AG09319 (cell line): Measurements from ENCODE around the gene FTL.

Experiments used
- DNase-seq: peaks from one replicate; pipeline ENCODE4 v3.0.0-alpha.2; 2010; ENCODE audit warnings: low read depth; ENCODE audit errors: extremely low read depth
- TF ChIP-seq, protein P1 (sequence below): IDR thresholded peaks from 2 replicates; pipeline ENCODE4 v1.5.1; 2011; ENCODE audit warnings: low read depth, mild to moderate bottlenecking, inconsistent platforms, low read length, moderate library complexity

Gene FTL

DNA sequence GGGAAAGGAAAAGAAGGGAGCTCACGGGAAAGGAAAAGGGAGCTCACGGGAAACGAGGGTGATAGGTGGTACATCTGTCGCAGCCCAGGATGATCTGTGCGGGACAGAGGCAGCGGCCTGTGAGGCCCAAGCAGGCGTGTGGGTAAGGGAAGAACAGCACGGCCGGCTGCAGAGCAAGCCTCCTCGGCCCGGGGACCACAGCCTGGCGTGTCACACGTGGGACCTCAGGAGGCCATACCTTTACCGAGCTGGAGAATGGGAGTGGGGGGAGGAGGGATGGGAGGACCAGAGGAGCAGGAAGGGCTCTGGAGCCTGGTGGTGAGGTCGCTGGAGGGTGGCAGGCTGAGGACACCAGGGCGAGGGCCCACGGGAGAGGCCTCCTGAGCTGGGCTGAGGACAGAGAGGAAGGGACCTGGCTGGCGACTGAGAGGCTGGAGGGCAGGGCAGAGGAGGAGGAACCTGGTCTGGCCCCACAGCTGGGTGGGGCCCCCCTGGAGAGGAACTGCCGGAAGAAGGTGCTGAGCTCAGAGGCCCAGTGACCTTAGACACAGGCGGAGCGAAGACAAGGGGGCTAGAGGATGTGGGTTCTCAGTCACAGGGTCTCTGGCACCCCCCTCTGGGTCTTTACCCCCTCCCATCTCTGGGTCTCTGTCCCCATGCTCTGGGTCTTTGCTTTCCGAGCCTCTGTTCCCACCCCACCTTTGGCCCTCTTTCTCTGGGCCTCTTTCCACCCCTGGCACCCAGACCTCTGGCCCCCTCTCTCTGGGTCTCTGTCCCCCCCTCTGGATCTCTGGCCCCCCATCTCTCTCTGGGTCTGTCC is 2.9 kb upstream of the FTL start:
- TF ChIP-seq, protein P1, sequence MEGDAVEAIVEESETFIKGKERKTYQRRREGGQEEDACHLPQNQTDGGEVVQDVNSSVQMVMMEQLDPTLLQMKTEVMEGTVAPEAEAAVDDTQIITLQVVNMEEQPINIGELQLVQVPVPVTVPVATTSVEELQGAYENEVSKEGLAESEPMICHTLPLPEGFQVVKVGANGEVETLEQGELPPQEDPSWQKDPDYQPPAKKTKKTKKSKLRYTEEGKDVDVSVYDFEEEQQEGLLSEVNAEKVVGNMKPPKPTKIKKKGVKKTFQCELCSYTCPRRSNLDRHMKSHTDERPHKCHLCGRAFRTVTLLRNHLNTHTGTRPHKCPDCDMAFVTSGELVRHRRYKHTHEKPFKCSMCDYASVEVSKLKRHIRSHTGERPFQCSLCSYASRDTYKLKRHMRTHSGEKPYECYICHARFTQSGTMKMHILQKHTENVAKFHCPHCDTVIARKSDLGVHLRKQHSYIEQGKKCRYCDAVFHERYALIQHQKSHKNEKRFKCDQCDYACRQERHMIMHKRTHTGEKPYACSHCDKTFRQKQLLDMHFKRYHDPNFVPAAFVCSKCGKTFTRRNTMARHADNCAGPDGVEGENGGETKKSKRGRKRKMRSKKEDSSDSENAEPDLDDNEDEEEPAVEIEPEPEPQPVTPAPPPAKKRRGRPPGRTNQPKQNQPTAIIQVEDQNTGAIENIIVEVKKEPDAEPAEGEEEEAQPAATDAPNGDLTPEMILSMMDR = no peak
- no peak for DNase-seq

DNA sequence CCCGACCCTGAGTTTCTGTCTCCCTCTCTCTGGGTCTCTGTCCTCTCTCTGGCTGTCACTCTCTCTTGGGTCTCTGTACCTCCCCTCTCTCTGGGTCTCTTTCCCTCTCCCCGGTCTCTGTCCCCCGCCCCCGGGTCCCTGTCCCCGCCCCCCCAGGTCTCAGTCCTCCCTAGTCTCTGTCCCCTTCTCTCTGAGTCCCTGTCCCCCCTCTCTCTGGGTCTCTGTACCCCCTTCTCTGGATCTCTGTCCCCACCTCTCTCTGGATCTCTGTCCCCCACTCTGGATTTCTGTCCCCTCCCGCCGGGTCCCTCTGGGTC is 2.3 kb upstream of the FTL start:
- TF ChIP-seq, protein P1 = no peak
- no peak for DNase-seq

DNA sequence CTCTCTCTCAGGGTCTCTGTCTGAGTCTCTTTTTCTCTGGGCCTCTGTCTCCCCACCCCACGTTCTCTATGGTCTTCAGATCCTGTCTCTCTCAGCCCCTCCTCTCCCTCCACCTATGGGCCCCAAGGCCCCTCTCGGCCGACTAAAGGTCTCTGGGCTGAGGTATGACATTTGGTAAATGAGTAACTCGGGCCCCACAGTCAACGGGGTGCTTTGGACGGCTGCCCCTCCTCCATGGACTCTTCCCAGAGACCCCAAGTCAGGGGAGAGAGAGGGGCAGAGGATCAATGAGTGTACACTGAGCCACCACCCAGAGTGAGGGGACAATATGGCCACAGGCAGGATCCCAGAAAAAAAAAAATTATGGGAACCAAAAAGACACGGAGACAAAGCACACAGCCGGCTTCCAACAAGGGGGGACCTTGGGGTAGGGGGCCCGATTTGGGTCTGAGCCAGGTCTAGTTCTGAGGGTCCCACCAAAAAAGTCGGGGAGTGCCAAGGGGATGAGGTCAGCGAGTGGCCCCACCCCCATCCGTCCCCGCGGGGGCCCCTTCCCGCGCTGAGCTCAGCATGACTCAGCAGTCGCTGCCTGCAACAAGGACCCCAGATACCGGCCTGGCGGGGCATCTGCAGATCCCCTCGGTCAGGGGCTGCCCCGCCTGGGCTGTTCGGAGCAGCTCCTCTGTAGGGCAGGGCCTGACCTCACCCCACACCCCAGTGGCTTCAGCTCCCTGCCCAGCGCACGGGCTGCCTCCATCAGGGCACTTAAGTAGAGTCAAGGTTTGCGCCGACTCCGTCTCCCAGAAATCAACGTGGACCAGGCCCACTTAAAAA is 1.5 kb upstream of the FTL start:
- TF ChIP-seq, protein P1 = no peak
- DNase-seq = no peak

DNA sequence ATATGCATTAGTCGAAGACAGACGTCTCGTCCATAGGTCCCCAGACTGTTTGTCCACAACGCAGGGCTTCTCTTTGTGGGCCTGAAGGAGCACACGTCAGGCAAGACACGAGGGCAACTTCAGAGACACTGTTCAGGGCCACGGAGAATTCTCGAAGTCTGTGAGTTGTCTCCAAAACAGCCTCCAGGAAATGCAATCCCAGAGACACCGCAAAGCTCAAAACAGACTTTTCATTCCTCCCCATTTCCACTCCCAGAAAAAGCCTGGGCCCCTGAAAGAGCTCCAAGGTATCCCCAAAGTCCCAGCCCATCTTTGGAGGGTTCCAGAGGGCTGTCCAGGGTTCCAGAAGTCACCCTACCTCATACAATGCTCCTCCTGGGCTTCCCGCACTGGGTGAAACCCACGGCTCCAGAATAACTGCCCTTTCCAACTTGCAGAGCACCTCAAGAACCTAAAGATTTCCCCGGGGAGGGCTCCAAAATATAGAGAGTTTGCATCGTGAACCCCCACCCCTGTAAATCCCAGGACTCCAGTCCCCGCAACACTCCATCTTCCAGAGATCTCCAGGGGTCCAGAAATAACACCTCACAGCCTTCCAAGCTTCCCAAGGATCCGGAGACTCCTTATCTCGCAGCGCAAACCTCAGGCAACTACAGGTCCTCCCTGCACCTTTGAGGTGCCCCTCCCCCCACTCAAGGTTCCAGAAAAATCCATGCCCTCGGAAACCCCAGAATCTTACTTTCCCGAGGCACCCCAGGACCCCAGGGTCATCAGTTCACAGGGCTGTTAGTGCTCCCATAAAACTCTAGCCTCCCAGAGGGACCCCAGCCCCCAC is 687 bp upstream of the FTL start:
- DNase-seq = no peak
- TF ChIP-seq, protein P1 = no peak

DNA sequence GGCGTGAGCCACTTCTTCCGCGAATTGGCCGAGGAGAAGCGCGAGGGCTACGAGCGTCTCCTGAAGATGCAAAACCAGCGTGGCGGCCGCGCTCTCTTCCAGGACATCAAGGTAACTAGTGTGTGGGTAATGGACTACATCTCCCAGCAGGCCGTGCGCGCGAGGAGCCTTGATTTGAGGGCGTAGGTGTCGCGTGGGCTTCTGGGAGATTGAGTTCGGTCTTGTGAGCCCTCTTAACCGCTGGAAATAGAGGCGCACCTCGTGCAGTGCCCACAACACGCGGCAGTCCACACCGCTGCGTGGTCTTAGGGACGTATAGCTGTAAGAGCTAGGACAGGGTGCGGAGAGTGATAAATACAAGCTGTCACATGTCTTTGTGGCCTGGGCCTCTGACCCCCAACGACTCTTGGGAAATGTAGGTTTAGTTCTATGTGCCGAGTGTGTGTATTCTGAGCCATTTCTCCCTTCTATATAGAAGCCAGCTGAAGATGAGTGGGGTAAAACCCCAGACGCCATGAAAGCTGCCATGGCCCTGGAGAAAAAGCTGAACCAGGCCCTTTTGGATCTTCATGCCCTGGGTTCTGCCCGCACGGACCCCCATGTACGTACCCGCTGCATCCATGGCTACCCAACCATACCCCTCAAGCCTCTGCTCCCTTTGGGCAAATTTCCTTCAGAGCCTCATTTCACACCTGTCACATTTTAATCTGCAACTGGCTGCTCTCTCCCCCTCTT is 864 bp downstream of the FTL start:
- no peak for DNase-seq
- TF ChIP-seq, protein P1 = no peak

DNA sequence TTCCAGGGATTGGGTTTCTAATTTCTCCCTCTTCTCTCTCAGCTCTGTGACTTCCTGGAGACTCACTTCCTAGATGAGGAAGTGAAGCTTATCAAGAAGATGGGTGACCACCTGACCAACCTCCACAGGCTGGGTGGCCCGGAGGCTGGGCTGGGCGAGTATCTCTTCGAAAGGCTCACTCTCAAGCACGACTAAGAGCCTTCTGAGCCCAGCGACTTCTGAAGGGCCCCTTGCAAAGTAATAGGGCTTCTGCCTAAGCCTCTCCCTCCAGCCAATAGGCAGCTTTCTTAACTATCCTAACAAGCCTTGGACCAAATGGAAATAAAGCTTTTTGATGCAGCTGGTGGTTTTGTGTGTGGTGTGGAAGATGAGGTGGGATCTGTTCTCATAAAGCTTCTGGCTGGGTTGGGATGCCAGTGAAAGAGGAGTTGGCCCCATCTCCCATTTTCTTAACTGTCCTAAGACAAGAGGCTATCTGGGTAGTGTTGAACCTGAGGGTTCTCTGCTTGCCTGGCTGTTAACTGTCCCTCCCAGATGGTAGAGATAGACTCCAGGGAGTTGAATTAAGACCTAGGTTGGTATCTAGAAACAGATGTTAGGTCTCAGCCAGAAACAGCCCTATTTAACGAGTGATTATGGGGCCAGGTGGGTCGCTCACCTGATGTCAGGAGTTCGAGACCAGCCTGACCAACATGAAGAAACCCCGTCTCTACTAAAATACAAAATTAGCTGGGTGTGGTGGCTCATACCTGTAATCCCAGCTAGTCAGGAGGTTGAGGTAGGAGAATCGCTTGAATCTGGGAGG is 1.6 kb downstream of the FTL start:
- no peak for DNase-seq
- TF ChIP-seq, protein P1 = no peak
